ENCODE results near the gene TAS2R40.

GRCh38 chr7:143227806-143228205 lies 6.0 kb downstream of the TAS2R40 start:
- TF ChIP-seq, protein P1, sequence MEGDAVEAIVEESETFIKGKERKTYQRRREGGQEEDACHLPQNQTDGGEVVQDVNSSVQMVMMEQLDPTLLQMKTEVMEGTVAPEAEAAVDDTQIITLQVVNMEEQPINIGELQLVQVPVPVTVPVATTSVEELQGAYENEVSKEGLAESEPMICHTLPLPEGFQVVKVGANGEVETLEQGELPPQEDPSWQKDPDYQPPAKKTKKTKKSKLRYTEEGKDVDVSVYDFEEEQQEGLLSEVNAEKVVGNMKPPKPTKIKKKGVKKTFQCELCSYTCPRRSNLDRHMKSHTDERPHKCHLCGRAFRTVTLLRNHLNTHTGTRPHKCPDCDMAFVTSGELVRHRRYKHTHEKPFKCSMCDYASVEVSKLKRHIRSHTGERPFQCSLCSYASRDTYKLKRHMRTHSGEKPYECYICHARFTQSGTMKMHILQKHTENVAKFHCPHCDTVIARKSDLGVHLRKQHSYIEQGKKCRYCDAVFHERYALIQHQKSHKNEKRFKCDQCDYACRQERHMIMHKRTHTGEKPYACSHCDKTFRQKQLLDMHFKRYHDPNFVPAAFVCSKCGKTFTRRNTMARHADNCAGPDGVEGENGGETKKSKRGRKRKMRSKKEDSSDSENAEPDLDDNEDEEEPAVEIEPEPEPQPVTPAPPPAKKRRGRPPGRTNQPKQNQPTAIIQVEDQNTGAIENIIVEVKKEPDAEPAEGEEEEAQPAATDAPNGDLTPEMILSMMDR (IDR thresholded peaks at IDR 0.05): no peak
- TF ChIP-seq POLR2A (IDR thresholded peaks at IDR 0.05) (no peak), EP300 (IDR thresholded peaks at IDR 0.05) (no peak)

Measured in stomach (tissue), 4 donors.